ENCODE results near the gene KLHL3.

GRCh38 chr5:137651022-137651421, 84.9 kb downstream of the KLHL3 start:
- TF ChIP-seq CTCF (IDR thresholded peaks at IDR 0.05 in 4 of 5, conservative IDR thresholded peaks at IDR 0.05 in 1 of 5) (no peak), POLR2A (IDR thresholded peaks at IDR 0.05) (no peak)
